Transverse colon (tissue), 4 donors: ENCODE measurements around the gene TCP11. TPM values are rescaled to one million over a fixed set of nuclear protein-coding genes. Genes with fewer than 3 reads are reported as not detected.

ENCODE experiments used
- DNase-seq: peaks from one replicate; pipeline ENCODE4 v3.0.0-alpha.2; 2019
- H3K27ac ChIP-seq, 4 donors: fragments of 200-600 bp; sonication (generic); 2 replicates each; pipeline ENCODE4 v1.5.1; 2016 to 2018; ENCODE audit warnings: inconsistent platforms in 4 of 4
- H3K27me3 ChIP-seq: fragments of 200-600 bp; sonication (generic); 2 replicates; pipeline ENCODE4 v1.5.1; 2017; ENCODE audit warnings: inconsistent platforms
- H3K36me3 ChIP-seq, 4 donors: fragments of 200-600 bp; sonication (generic); 2 replicates each; pipeline ENCODE4 v1.5.1; 2017 to 2019; ENCODE audit warnings: inconsistent platforms in 4 of 4
- H3K4me1 ChIP-seq, 4 donors: fragments of 200-600 bp; sonication (generic); 2 replicates each; pipeline ENCODE4 v1.5.1; 2017 to 2020; ENCODE audit warnings: inconsistent platforms in 4 of 4
- H3K4me3 ChIP-seq, 4 donors: fragments of 200-600 bp; sonication (generic); 1 replicate in 1 of 4; 2 replicates in 3 of 4; pipeline versions ENCODE4 v1.5.1 to v1.6.1; 2017 to 2019; ENCODE audit warnings: inconsistent platforms in 4 of 4
- H3K9me3 ChIP-seq, 2 donors: fragments of 200-600 bp; sonication (generic); 2 replicates each; pipeline ENCODE4 v1.5.1; 2017 to 2019; ENCODE audit warnings: inconsistent platforms in 2 of 2
- CTCF ChIP-seq, 5 experiments: fragments of 200-600 bp in 3 of 5; fragments of 450-650 bp in 2 of 5; sonication (generic) in 3 of 5; IDR thresholded peaks; 1 replicate in 2 of 5; 2 replicates in 3 of 5; pipeline ENCODE4 v1.5.1; 2016 to 2017; ENCODE audit warnings: antibody characterized with exemption in 5 of 5, inconsistent platforms in 3 of 5, mild to moderate bottlenecking in 2 of 5, moderate library complexity in 1 of 5
- EP300 ChIP-seq: sonication (generic); formaldehyde crosslinking; IDR thresholded peaks from one replicate; pipeline ENCODE4 v1.6.1; 2017; ENCODE audit warnings: antibody characterized with exemption, low read depth
- POLR2A ChIP-seq: fragments of 450-650 bp; IDR thresholded peaks from one replicate; pipeline ENCODE4 v1.6.1; 2016; ENCODE audit warnings: antibody characterized with exemption, mild to moderate bottlenecking, moderate library complexity
- POLR2AphosphoS5 ChIP-seq, 3 donors: sonication (generic); formaldehyde crosslinking; IDR thresholded peaks; one replicate each; pipeline ENCODE4 v1.6.1; 2016; ENCODE audit warnings: antibody characterized with exemption in 3 of 3
- WGBS, 2 donors: methylation state at CpG; one replicate each; pipeline ENCODE4 v1.1.5; 2018; ENCODE audit warnings: low coverage in 1 of 2; 5-methylcytosine and 5-hydroxymethylcytosine counted together
- in situ Hi-C, 4 donors: fragments of 200-750 bp; cut with MboI; loops; one replicate each; pipeline versions ENCODE4 v1.15.0 to v1.15.1; 2017; ENCODE audit warnings: low sequenced_read_pairs in 3 of 4, low pct_ligation_motif_present in 1 of 4, low pct_unique_long_range_greater_than_20kb in 1 of 4
- intact Hi-C: fragments of 100-400 bp; cut with DNase I; formaldehyde crosslinking; loops from one replicate; pipeline ENCODE4 v1.15.1; 2023; ENCODE audit warnings: low total_unique reads
- total RNA-seq, 4 donors: library from RNA; depleted of rRNA; stranded (reverse); fragments of >200 nt; gene quantifications; one replicate each; pipeline ENCODE4 v1.1.0, GENCODE V29; 2016

TCP11 gene
- total RNA-seq, 4 donors from 2014 or later: 0.96 TPM; not detected in 3

- Histone ChIP-seq H3K27ac (peak overlapping the region; percentile 57 to 88 (median 74)), H3K9me3 (no peaks in the 10 kb centered on the region), H3K4me1 (peaks cover 8 to 22% (median 17%) of the 10 kb centered on the region in 4 donors), H3K27me3 (no peaks in the 10 kb centered on the region), H3K36me3 (no peaks in the 10 kb centered on the region), H3K4me3 (no peak overlapping the region)
- TF ChIP-seq EP300 (no peak), CTCF (IDR thresholded peaks at IDR 0.05) (no peak), POLR2A (no peak), POLR2AphosphoS5 (IDR thresholded peaks at IDR 0.05) (no peak)
- DNase-seq: no peak
- WGBS, 2 donors: 52 to 73% methylated on average over 2 of the region's 2 CpGs
- intact Hi-C loops: no loop called here
- in situ Hi-C loops: no loop called here
Observed at GRCh38 chr6:35166116-35166515, 25.0 kb upstream of the TCP11 start.

GRCh38 chr6:35165630-35166071, 24.5 kb upstream of the TCP11 start:
- intact Hi-C loops: no loop called here
- TF ChIP-seq POLR2AphosphoS5 (IDR thresholded peaks at IDR 0.05) (peak in 1 of 3 donors; percentile 15), EP300 (no peak)
- DNase-seq: peak; percentile 26

GRCh38 chr6:35164868-35165267, 23.7 kb upstream of the TCP11 start:
- Histone ChIP-seq H3K27me3 (no peaks in the 10 kb centered on the region), H3K36me3 (no peaks in the 10 kb centered on the region), H3K27ac (peak overlapping the region; percentile 57 to 88 (median 74)), H3K4me3 (no peak overlapping the region), H3K9me3 (no peaks in the 10 kb centered on the region), H3K4me1 (peaks cover 8 to 22% (median 17%) of the 10 kb centered on the region in 4 donors)
- in situ Hi-C loops (no loop called here), intact Hi-C loops (no loop called here)
- DNase-seq: no peak
- 75% methylated on average over 4 of the region's 4 CpGs; no CpG with 5 or more reads in 1 of the 2 donors for WGBS, 2 donors
- no peak for TF ChIP-seq POLR2AphosphoS5 (IDR thresholded peaks at IDR 0.05)
- no peak for TF ChIP-seq POLR2A
- no peak for TF ChIP-seq CTCF (IDR thresholded peaks at IDR 0.05)
- no peak for TF ChIP-seq EP300

More at GRCh38 chr6:35165630-35166071, 24.5 kb upstream of the TCP11 start:
- H3K36me3 ChIP-seq: no peaks in the 10 kb centered on the region
- no peaks in the 10 kb centered on the region for H3K9me3 ChIP-seq
- no peak overlapping the region for H3K4me3 ChIP-seq
- no peaks in the 10 kb centered on the region for H3K27me3 ChIP-seq
- peaks cover 8 to 22% (median 17%) of the 10 kb centered on the region in 4 donors for H3K4me1 ChIP-seq
- WGBS, 2 donors: 57% methylated on average over 2 of the region's 2 CpGs
- in situ Hi-C loops: no loop called here
- peak overlapping the region; percentile 57 to 88 (median 74) for H3K27ac ChIP-seq

GRCh38 chr6:35164277-35164676, 23.1 kb upstream of the TCP11 start:
- WGBS, 2 donors: 30 to 41% methylated on average over 2 to 6 of the region's 6 CpGs
- Histone ChIP-seq H3K4me1 (peaks cover 8 to 22% (median 17%) of the 10 kb centered on the region in 4 donors), H3K9me3 (no peaks in the 10 kb centered on the region), H3K27ac (no peak overlapping the region), H3K4me3 (no peak overlapping the region), H3K36me3 (no peaks in the 10 kb centered on the region), H3K27me3 (no peaks in the 10 kb centered on the region)
- TF ChIP-seq CTCF (IDR thresholded peaks at IDR 0.05) (no peak), POLR2A (no peak), EP300 (no peak), POLR2AphosphoS5 (IDR thresholded peaks at IDR 0.05) (no peak)
- intact Hi-C loops (no loop called here), in situ Hi-C loops (no loop called here)
- DNase-seq: no peak

- Histone ChIP-seq H3K27ac (no peak overlapping the region), H3K4me1 (peaks cover 8 to 22% (median 17%) of the 10 kb centered on the region in 4 donors), H3K36me3 (no peaks in the 10 kb centered on the region), H3K9me3 (no peaks in the 10 kb centered on the region), H3K4me3 (no peak overlapping the region), H3K27me3 (no peaks in the 10 kb centered on the region)
- intact Hi-C loops: no loop called here
- in situ Hi-C loops: no loop called here
- no peak for DNase-seq
- WGBS, 2 donors: 73 to 90% methylated on average over 4 to 7 of the region's 7 CpGs
- no peak for TF ChIP-seq CTCF (IDR thresholded peaks at IDR 0.05)
- no peak for TF ChIP-seq EP300
Observed at GRCh38 chr6:35163836-35164235, 22.7 kb upstream of the TCP11 start.
